ENCODE results near the gene LYZL6.

DNA sequence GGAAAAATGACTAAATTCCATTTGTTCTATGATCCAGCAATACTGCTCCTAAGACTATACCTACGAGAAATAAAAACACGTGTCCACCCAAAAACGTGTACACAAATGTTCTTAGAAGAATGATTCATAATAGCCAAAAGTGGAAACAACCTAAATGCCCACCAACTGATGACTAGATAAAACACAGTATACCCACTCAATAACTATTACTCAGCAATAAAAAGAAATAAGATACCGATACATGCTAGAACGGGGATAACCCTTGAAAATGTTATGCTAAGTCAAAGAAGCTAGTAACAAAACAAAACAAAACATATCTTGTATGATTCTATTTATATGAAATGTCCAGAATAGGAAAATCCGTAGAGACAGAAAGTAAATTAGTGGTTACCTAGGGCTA is 20.1 kb upstream of the LYZL6 start:
- TF ChIP-seq, protein P1, sequence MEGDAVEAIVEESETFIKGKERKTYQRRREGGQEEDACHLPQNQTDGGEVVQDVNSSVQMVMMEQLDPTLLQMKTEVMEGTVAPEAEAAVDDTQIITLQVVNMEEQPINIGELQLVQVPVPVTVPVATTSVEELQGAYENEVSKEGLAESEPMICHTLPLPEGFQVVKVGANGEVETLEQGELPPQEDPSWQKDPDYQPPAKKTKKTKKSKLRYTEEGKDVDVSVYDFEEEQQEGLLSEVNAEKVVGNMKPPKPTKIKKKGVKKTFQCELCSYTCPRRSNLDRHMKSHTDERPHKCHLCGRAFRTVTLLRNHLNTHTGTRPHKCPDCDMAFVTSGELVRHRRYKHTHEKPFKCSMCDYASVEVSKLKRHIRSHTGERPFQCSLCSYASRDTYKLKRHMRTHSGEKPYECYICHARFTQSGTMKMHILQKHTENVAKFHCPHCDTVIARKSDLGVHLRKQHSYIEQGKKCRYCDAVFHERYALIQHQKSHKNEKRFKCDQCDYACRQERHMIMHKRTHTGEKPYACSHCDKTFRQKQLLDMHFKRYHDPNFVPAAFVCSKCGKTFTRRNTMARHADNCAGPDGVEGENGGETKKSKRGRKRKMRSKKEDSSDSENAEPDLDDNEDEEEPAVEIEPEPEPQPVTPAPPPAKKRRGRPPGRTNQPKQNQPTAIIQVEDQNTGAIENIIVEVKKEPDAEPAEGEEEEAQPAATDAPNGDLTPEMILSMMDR (IDR thresholded peaks at IDR 0.05): no peak
- TF ChIP-seq SIN3A (IDR thresholded peaks at IDR 0.05; ENCODE audit: borderline replicate concordance, insufficient read depth, low read depth, low read length): no peak
